Endothelial cell of umbilical vein (primary cell): ENCODE results near the gene MAP2K4. TPM values are rescaled to one million over a fixed set of nuclear protein-coding genes. Genes with fewer than 3 reads are reported as not detected.

Source experiments
- BruUV-seq: library from RNA; stranded (reverse); fragments of 400-500 nt; replicated peaks from 2 replicates; lab custom pipeline; 2021; lab: Mats Ljungman, UMichigan
- CTCF ChIA-PET: fragments of 300-600, 350-600 bp; sonication (Branson Sonifier 250); formaldehyde crosslinking; loops from one replicate; lab custom pipeline; 2021; ENCODE audit warnings: antibody characterized with exemption, inconsistent platforms; lab: Charles Lee
- POLR2A ChIA-PET: fragments of 300-600, 350-600 bp; sonication (Branson Sonifier 250); formaldehyde crosslinking; loops from one replicate; lab custom pipeline; 2021; ENCODE audit warnings: antibody characterized with exemption, inconsistent platforms; lab: Charles Lee
- DNase-seq: peaks from one replicate; pipeline ENCODE4 v3.0.0-alpha.2; 2011; ENCODE audit warnings: low read depth, low spot score
- FAIRE-seq: peaks from 2 replicates; lab custom pipeline; 2011; peaks lifted over from hg19 to GRCh38; lab: Jason Lieb, UNC
- H2AFZ ChIP-seq: 2 replicates; pipeline ENCODE4 v1.6.0; 2012; ENCODE audit warnings: low read depth, low read length, control low read depth, inconsistent platforms
- H3K27ac ChIP-seq: 2 replicates; pipeline ENCODE4 v1.5.1; 2011; ENCODE audit warnings: low read depth, mild to moderate bottlenecking, control low read depth, low read length, moderate library complexity; ENCODE audit not compliant: insufficient read depth
- H3K27me3 ChIP-seq, 2 experiments: 2 replicates each; pipeline versions ENCODE4 v1.6.0 to v1.6.1; 2011; ENCODE audit warnings: low read length in 2 of 2, mixed read lengths in 1 of 2; ENCODE audit not compliant: control insufficient read depth in 2 of 2, insufficient read depth in 2 of 2
- H3K36me3 ChIP-seq, 2 experiments: 2 replicates in 1 of 2; 3 replicates in 1 of 2; pipeline ENCODE4 v1.5.1; 2011; ENCODE audit warnings: low read length in 2 of 2, mild to moderate bottlenecking in 1 of 2, moderate library complexity in 1 of 2; ENCODE audit not compliant: control insufficient read depth in 2 of 2, insufficient read depth in 2 of 2; ENCODE audit errors: extremely low read depth in 1 of 2
- H3K4me1 ChIP-seq: 3 replicates; pipeline ENCODE4 v1.5.1; 2011; ENCODE audit warnings: mild to moderate bottlenecking, low read length; ENCODE audit not compliant: control insufficient read depth, insufficient read depth; ENCODE audit errors: extremely low read depth
- H3K4me2 ChIP-seq: 2 replicates; pipeline ENCODE4 v1.6.1; 2011; ENCODE audit warnings: low read length, control low read depth, mixed read lengths; ENCODE audit not compliant: insufficient read depth
- H3K4me3 ChIP-seq, 3 experiments: fragments of 200-600 bp in 1 of 3; sonication (generic), shearing (Covaris generic) in 1 of 3; replicated peaks in 1 of 3; 2 replicates each; pipeline ENCODE4 v1.5.1; 2011 to 2016; ENCODE audit warnings: control low read depth in 3 of 3, low read length in 3 of 3, mild to moderate bottlenecking in 2 of 3, inconsistent platforms in 1 of 3, low read depth in 1 of 3, moderate library complexity in 1 of 3; ENCODE audit not compliant: insufficient read depth in 1 of 3
- H3K79me2 ChIP-seq: 2 replicates; pipeline ENCODE4 v1.6.0; 2012; ENCODE audit warnings: low read length, inconsistent platforms; ENCODE audit not compliant: control insufficient read depth, insufficient read depth
- H3K9ac ChIP-seq: replicated peaks from 2 replicates; pipeline ENCODE3; 2011; ENCODE audit warnings: low read length, control low read depth; ENCODE audit not compliant: insufficient read depth; ENCODE audit errors: extremely low read depth
- H3K9me1 ChIP-seq: replicated peaks from 3 replicates; pipeline ENCODE4 v1.6.0; 2011; ENCODE audit warnings: mild to moderate bottlenecking, low read length; ENCODE audit not compliant: control insufficient read depth, insufficient read depth; ENCODE audit errors: extremely low read depth
- H3K9me3 ChIP-seq: replicated peaks from 2 replicates; pipeline ENCODE4 v1.5.1; 2012; ENCODE audit warnings: low read length, inconsistent platforms; ENCODE audit not compliant: control insufficient read depth, insufficient read depth
- H4K20me1 ChIP-seq: replicated peaks from 2 replicates; pipeline ENCODE3; 2011; ENCODE audit warnings: mild to moderate bottlenecking, low read length; ENCODE audit not compliant: control insufficient read depth, insufficient read depth; ENCODE audit errors: extremely low read depth
- EZH2 ChIP-seq: IDR thresholded peaks from 2 replicates; pipeline ENCODE4 v1.6.1; 2012; ENCODE audit warnings: borderline replicate concordance, low read depth, mild to moderate bottlenecking, moderate library complexity, low read length, inconsistent platforms; ENCODE audit not compliant: severe bottlenecking
- FOS ChIP-seq: IDR thresholded peaks from 2 replicates; pipeline ENCODE4 v1.6.1; 2011; ENCODE audit warnings: mild to moderate bottlenecking, low read length, moderate library complexity, borderline replicate concordance; ENCODE audit not compliant: insufficient read depth
- GATA2 ChIP-seq: IDR thresholded peaks from 2 replicates; pipeline ENCODE4 v1.7.0; 2011; ENCODE audit warnings: low read depth, mild to moderate bottlenecking, moderate library complexity, mixed read lengths, low read length; ENCODE audit not compliant: insufficient read length, insufficient read depth
- JUN ChIP-seq: IDR thresholded peaks from 2 replicates; pipeline ENCODE4 v1.6.1; 2011; ENCODE audit warnings: borderline replicate concordance, low read depth; ENCODE audit not compliant: insufficient read length, insufficient read depth
- MYC ChIP-seq: IDR thresholded peaks from one replicate; pipeline ENCODE4 v1.6.1; 2011; ENCODE audit warnings: mild to moderate bottlenecking, low read depth, low read length
- POLR2A ChIP-seq: IDR thresholded peaks from 2 replicates; pipeline ENCODE4 v1.6.1; 2012; ENCODE audit warnings: low read depth, mild to moderate bottlenecking, control low read depth, low read length
- POLR2AphosphoS5 ChIP-seq: IDR thresholded peaks from 2 replicates; pipeline ENCODE4 v1.6.1; 2012; ENCODE audit warnings: low read depth, mild to moderate bottlenecking, control low read depth, low read length, moderate library complexity; ENCODE audit not compliant: insufficient read depth
- dilution Hi-C: fragments of 300-500 bp; cut with MboI; formaldehyde crosslinking; loops from one replicate; pipeline ENCODE4 v1.15.0; 2019; ENCODE audit warnings: low sequenced_read_pairs; ENCODE audit not compliant: extremely low pct_ligation_motif_present
- intact Hi-C: fragments of 100-400 bp; cut with micrococcal nuclease; formaldehyde crosslinking; loops from one replicate; pipeline ENCODE4 v1.10.0; 2022
- polyA plus RNA-seq, 4 experiments: library from polyadenylated mRNA; depleted of rRNA in 3 of 4; stranded (reverse) in 3 of 4; unstranded in 1 of 4; fragments of >200 nt; gene quantifications; 2 replicates each; pipeline versions ENCODE4 v1.2.1 to v1.2.3, GENCODE V29; 2011 to 2012; ENCODE audit warnings: missing spikeins in 1 of 4
- total RNA-seq: library from RNA; stranded (reverse); gene quantifications from 2 replicates; pipeline ENCODE4 v1.2.3, GENCODE V29; 2021
- TF ChIP-seq, protein P1 (sequence below): IDR thresholded peaks from 2 replicates; pipeline ENCODE4 v1.6.1; 2011; ENCODE audit not compliant: insufficient read depth, insufficient read length
- TF ChIP-seq, protein P2 (sequence below), 2 donors: IDR thresholded peaks; 1 replicate in 1 of 2; 2 replicates in 1 of 2; pipeline ENCODE4 v1.5.1; 2011; ENCODE audit warnings: low read length in 2 of 2, mild to moderate bottlenecking in 2 of 2, moderate library complexity in 2 of 2, control low read depth in 1 of 2, inconsistent platforms in 1 of 2, low read depth in 1 of 2; ENCODE audit not compliant: insufficient read depth in 1 of 2; ENCODE audit errors: extremely low read depth in 1 of 2

The MAP2K4 gene
- total and polyA plus RNA-seq, 2 donors (not counting 3 experiments of a cell fraction or from before 2014, with no cell fraction given), result 8.6 to 17.5 TPM

DNA sequence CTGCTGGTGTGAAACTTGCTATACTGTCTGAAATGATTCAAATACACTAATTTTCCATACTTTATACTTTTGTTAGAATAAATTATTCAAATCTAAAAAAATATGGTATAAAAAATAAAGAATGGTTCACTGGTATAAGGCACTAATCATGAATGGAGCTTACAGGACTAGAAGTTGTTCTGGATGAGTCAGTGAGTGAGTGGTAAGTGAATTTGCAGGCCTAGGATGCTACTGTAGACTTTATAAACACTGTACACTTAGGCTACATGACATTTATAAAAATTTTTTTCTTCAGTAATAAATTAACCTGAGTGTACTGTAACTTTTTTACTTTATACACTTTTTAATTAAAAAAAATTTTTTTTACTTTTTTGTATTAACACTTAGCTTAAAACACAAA lies 95.5 kb downstream of the MAP2K4 start:
- Histone ChIP-seq H3K9ac (no peak overlapping the region), H3K9me3 (no peaks in the 10 kb centered on the region), H3K36me3 (peaks cover 5 to 9% of the 10 kb centered on the region in 2 experiments), H3K79me2 (no peaks in the 10 kb centered on the region), H3K9me1 (no peaks in the 10 kb centered on the region), H3K4me2 (no peak overlapping the region), H3K27ac (no peak overlapping the region), H3K27me3 (no peaks in the 10 kb centered on the region), H3K4me1 (no peaks in the 10 kb centered on the region), H2AFZ (no peak overlapping the region), H3K4me3 (no peak overlapping the region), H4K20me1 (no peaks in the 10 kb centered on the region)
- no TSS peak for BruUV-seq
- FAIRE-seq (peak; percentile 54), DNase-seq (no peak)
- dilution Hi-C loops (no loop called here), intact Hi-C loops (no loop called here)
- ChIA-PET CTCF (interaction anchor here (1.3 kb wide), 1 partner anchor 25 kb away, joined by 3 read pairs; no protein-coding TSS in a partner anchor), POLR2A (no interaction called here)
- TF ChIP-seq POLR2A (no peak), JUN (no peak), FOS (no peak), MYC (no peak), EZH2 (no peak), GATA2 (no peak), POLR2AphosphoS5 (no peak)
- TF ChIP-seq, protein P1, sequence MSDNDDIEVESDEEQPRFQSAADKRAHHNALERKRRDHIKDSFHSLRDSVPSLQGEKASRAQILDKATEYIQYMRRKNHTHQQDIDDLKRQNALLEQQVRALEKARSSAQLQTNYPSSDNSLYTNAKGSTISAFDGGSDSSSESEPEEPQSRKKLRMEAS, result no peak
- TF ChIP-seq, protein P2, sequence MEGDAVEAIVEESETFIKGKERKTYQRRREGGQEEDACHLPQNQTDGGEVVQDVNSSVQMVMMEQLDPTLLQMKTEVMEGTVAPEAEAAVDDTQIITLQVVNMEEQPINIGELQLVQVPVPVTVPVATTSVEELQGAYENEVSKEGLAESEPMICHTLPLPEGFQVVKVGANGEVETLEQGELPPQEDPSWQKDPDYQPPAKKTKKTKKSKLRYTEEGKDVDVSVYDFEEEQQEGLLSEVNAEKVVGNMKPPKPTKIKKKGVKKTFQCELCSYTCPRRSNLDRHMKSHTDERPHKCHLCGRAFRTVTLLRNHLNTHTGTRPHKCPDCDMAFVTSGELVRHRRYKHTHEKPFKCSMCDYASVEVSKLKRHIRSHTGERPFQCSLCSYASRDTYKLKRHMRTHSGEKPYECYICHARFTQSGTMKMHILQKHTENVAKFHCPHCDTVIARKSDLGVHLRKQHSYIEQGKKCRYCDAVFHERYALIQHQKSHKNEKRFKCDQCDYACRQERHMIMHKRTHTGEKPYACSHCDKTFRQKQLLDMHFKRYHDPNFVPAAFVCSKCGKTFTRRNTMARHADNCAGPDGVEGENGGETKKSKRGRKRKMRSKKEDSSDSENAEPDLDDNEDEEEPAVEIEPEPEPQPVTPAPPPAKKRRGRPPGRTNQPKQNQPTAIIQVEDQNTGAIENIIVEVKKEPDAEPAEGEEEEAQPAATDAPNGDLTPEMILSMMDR (IDR thresholded peaks at IDR 0.05; ENCODE audit: extremely low read depth in 1 of 2, insufficient read depth in 1 of 2, low read depth in 1 of 2, low read length in 2 of 2), result no peak
